Body of pancreas (tissue), 4 donors: Measurements from ENCODE around the gene HADHB.

ENCODE experiments used
- CTCF ChIP-seq, 7 experiments: fragments of 450-650 bp in 4 of 7; fragments of 200-600 bp in 3 of 7; sonication (generic) in 3 of 7; IDR thresholded peaks; one replicate each; pipeline ENCODE4 v1.5.1; 2016 to 2019; ENCODE audit warnings: antibody characterized with exemption in 7 of 7
- POLR2A ChIP-seq, 3 donors: fragments of 450-650 bp; IDR thresholded peaks; one replicate each; pipeline ENCODE4 v1.6.1; 2016; ENCODE audit warnings: antibody characterized with exemption in 3 of 3, mild to moderate bottlenecking in 2 of 3

- TF ChIP-seq POLR2A (IDR thresholded peaks at IDR 0.05) (no peak), CTCF (IDR thresholded peaks at IDR 0.05) (no peak)
These were observed 23.5 kb downstream of the HADHB start for GRCh38 chr2:26268213-26268612.
